GM19463 (cell line): ENCODE results near the gene TRIM7.
"Not testable (repeated sequence)": the region's sequence is repeated elsewhere in the genome, so short reads cannot be mapped to it uniquely, and the experiment has no call there.

Experiments used
- ATAC-seq: cut with Tn5 transposase; IDR thresholded peaks from one replicate; pipeline ENCODE4 v1.9.1; 2021; ENCODE audit warnings: mild to moderate bottlenecking, moderate library complexity; ENCODE audit not compliant: unreplicated experiment

The TRIM7 gene

GRCh38 chr5:181156758-181157157 is 48.2 kb downstream of the TRIM7 start:
- ATAC-seq: no peak

- no peak for ATAC-seq
Measured at GRCh38 chr5:181153814-181154213, 51.2 kb downstream of the TRIM7 start.

GRCh38 chr5:181152406-181152805 is 52.6 kb downstream of the TRIM7 start:
- no peak for ATAC-seq

- ATAC-seq: no peak
Measured at GRCh38 chr5:181151146-181151545, 53.9 kb downstream of the TRIM7 start.

DNA sequence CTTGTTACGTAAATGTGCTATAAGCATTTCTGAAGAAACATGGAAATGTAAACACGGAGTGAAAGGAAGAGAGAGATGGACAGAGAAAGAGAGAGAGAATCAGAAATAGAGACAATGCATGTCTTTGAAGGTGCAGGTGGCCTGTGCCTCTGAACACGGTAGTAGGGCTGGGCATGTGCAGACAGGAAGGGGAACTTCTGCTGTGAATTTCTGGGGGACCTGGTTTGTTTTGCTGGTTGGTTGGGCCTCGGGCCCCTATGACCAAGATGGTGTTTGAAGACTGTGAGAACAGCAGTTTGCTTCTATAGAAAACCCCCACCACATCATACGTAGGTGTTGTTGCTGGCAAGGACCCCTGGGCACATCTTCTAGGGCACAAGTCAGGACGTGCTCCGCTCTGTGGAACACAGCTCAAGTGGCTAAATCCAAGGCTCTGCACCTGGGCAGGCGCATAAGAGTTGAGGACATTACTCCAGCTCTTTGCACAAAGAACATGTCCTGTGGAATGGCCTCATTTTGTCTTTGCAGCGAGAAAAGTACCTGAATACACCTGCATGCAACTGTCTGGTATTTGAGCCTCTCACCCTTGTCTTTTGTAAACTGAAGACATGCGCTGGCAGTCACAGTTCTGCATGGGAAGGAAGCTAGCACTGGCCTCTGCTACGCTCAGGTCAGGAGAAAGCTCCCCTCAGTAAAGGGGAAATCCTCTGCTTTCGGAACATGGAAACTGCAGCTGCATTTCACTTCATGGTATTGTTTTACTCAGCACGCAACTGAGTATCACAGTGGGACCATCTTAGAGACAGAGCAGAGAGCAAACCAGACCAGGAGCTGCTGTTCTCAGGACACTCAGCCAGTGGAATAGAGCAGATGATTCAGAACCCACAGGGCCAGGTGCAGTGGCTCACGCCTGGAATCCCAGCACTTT is 54.9 kb downstream of the TRIM7 start:
- ATAC-seq: no peak

- no peak for ATAC-seq
Measured at GRCh38 chr5:181149355-181149754, 55.6 kb downstream of the TRIM7 start.

DNA sequence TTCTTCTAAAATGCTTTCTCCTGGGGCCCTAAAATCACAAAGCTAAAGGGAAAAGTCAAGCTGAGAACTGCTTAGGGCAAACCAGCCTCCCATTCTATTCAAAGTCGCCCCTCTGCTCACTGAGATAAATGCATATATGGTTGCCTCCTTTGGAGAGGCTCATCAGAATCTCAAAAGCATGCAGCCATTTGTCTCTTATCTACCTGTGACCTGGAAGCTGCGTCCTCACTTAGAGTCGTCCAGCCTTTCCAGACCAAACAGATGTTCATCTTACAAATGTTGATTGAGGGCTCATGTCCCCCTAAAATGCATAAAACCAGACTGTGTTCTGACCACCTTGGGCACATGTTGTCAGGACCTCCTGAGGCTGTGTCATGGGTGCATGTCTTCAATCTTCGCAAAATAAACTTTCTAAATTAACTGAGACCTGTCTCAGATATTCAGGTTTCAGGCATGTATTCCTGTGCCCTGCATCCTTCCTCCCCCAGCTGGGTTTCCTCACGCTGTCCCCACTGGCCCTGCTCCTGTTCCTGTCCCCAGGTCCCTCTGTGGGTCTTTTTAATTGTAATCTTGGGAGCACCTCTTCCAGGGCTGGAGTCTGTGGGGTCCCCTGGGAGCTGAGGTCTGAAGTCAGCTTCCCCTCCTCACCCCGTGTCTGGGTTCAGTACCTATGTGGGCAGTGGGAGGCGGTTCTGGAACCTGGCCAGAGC is 57.9 kb downstream of the TRIM7 start, which contains the start of gene OR2V2:
Gene OR2V2 (plus strand): TSS at position 660 of the 710 bp plus-strand sequence. CDS start 7,357 bp downstream, outside the sequence.
- ATAC-seq: not testable (repeated sequence)

GRCh38 chr5:181145133-181145532 is 59.9 kb downstream of the TRIM7 start:
- no peak for ATAC-seq
